Hematopoietic multipotent progenitor cell treated with erythropoietin and hydrocortisone succinate and interleukin-3 and kit ligand, for 15 days (in vitro differentiated cells): ENCODE data around the gene SART1.

Experiments used
- DNase-seq: peaks from one replicate; pipeline ENCODE4 v3.0.0-alpha.2; 2015; ENCODE audit warnings: low spot score

The SART1 gene, protein sequence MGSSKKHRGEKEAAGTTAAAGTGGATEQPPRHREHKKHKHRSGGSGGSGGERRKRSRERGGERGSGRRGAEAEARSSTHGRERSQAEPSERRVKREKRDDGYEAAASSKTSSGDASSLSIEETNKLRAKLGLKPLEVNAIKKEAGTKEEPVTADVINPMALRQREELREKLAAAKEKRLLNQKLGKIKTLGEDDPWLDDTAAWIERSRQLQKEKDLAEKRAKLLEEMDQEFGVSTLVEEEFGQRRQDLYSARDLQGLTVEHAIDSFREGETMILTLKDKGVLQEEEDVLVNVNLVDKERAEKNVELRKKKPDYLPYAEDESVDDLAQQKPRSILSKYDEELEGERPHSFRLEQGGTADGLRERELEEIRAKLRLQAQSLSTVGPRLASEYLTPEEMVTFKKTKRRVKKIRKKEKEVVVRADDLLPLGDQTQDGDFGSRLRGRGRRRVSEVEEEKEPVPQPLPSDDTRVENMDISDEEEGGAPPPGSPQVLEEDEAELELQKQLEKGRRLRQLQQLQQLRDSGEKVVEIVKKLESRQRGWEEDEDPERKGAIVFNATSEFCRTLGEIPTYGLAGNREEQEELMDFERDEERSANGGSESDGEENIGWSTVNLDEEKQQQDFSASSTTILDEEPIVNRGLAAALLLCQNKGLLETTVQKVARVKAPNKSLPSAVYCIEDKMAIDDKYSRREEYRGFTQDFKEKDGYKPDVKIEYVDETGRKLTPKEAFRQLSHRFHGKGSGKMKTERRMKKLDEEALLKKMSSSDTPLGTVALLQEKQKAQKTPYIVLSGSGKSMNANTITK

DNA sequence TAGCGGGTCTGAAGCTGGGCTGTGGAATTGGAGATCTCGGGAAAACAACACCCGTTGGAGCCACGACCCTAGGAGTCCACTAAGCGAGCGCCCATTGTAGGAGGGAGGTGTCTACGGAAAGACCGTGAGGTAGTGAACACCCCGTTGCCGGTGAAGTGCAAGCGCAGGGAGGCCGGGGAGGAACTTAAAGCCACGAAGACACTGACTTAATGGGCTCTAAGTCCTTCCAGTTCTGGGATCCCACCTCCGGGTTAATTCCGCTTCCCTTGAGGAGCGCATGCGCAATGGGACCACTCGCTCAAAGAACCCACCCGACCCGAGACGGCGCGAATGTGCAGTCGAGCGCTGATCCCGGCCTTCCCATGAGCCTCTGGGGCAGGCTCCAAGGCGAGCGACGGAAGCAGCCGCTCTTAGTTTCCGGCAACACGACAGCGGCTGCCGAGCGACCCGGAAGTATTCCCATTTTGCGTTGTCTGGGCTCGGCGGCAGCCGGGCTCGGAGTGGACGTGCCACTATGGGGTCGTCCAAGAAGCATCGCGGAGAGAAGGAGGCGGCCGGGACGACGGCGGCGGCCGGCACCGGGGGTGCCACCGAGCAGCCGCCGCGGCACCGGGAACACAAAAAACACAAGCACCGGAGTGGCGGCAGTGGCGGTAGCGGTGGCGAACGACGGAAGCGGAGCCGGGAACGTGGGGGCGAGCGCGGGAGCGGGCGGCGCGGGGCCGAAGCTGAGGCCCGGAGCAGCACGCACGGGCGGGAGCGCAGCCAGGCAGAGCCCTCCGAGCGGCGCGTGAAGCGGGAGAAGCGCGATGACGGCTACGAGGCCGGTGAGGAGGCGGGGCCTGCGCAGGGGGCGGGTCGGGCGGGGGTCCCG lies at the start of gene SART1:
Gene SART1 (plus strand): TSS at position 468 of the 874 bp plus-strand sequence. CDS start 47 bp downstream, at position 515.
- peak; percentile 93 for DNase-seq

DNA sequence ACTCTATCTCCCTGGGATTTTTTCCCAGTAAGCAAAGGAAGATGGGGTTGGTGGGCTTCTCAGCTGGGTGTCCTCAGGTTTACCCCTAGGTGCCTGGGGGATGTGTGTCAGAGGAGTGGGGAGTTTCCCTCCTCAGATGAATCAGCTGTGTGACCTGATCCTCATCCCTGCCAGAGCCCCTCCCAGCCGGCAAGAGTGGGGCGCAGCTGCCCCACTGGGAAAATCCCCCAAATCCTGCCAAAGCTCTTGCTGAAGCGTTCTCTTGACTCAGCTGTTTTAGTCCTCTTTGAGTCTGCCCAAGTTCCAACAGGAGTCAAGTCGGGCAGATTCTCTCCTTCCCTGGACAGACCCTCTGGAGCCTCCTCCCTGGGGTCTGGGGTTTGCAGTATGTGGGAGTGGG lies 48.7 kb upstream of the SART1 start:
- no peak for DNase-seq

DNA sequence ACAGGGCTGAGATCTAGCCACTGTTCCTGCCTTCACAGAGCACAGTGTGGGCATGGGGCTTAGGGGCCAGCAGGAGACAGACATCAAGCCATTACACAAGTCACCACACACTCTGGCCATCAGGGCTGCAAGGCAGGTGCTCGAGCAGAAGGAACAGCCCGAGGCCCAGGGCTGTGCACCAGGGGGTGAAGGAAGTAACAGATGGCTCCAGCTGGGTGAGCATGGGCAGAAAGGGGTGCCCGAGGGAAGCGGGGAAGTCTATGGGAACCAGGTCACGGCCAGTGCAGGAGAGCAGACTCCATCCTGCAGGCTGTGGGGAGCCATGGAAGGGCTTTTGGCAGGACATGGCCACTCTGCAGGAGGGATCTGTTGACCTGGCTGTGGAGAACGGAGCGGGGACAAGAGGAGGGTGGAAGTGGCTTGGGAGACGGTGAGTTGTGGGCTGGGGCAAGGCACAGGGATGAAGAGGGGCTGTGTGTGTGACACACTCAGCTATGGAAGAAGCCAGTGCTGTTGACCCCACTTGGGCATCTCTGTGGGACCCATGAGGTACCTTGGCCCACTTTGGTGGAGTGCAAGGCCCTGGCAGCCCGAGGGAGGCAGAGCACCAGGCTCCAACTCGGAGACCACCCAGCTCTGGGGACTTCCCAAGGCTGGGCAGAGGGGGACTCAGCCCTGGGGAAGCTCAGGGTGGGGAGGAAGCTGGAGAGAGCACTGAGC lies 46.3 kb upstream of the SART1 start:
- DNase-seq = no peak

DNA sequence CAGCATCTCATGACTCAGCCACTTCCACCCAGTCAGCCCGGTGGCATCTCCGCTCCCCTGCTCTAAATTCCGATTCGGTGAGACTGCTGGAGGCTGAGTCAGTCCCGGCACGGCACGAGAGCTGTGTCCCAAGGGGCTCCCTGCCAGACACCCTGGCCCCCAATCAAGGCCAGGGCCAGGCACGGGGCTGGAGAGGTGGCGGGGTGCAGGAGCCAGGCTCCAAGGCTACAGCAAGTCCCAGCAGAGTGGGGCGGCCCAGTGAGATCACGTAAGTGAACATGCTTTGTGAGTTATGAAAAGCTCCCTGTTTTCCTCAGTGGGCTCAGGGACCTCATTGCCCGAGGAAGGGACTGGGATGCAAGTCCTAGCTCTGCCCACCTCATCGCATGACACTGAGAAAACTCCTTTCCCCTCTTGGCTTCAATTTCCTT lies 45.7 kb upstream of the SART1 start:
- DNase-seq = peak; percentile 70

DNA sequence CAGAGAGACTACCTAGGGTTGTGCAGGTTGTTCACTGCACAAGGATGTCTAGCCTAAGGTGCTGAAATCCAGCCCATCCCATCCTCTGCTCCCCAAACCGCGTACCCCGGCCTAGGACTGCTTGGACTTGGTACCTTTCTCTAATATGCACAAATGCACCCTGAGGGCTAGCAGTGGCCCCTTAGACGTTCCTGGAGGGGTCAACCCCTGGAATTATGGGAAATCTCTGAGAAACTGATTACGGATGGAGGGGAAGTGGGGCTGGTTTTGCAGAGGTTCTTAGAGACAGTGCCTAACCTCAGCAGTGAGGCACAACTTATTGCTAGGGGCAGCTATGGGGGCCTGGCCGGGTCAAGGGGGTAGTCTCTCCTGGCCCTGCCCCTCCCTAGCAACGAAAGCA lies 45.1 kb upstream of the SART1 start:
- no peak for DNase-seq

DNA sequence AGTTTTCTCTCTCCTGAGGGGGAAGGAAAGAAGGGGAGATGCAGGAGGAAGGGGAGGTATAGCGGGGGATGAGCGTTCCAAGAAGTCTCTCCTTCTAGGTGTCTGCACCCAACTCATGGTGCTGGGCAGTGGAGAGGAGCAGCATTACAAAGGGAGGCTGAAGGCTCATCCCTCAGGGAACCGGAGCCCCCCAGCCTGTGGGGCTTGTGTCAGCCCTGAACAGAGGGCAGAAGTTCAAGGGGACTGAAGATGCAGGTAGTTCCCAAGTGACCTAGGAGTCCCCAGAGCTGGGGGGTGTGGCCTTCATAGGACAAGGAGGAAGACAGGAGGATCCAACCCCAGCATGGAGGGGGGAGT lies 44.5 kb upstream of the SART1 start:
- DNase-seq = no peak

DNA sequence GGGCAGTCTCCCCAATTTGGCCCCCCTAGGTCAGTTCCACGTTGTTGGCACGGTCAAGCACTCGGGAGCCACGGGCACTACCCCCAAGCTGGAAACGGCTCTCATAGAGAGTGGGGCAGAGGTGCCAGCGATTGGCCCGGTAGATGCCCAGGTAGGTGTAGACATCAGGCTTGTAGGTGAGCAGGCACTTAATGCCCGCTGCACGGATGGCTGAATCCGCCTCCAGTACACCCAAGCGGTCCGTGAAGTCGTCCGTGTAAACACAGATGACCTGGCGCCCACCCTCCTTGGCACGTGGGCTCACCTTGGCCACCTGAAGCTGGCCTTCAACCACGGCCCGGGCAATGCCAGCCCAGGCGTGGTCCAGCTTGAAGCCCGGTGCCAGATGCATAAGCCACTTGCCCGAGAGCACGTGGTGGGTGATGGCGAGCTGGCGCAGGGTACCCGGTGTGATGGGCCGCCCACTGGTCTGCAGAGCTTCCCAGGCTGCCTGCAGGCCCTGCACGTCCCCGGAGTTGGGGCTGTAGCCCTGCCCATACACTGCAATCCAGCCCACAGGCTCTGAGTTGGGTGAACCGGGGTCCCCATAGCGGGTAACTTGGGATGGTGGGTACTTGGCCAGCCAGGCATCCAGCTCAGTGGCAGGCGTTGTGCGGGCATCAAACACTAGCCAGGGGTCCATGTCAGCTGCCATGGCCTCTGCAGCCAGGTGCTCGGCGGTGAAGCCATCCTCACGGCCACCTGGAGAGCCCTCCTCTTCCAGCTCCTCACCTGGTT lies 43.9 kb upstream of the SART1 start:
- DNase-seq = no peak

DNA sequence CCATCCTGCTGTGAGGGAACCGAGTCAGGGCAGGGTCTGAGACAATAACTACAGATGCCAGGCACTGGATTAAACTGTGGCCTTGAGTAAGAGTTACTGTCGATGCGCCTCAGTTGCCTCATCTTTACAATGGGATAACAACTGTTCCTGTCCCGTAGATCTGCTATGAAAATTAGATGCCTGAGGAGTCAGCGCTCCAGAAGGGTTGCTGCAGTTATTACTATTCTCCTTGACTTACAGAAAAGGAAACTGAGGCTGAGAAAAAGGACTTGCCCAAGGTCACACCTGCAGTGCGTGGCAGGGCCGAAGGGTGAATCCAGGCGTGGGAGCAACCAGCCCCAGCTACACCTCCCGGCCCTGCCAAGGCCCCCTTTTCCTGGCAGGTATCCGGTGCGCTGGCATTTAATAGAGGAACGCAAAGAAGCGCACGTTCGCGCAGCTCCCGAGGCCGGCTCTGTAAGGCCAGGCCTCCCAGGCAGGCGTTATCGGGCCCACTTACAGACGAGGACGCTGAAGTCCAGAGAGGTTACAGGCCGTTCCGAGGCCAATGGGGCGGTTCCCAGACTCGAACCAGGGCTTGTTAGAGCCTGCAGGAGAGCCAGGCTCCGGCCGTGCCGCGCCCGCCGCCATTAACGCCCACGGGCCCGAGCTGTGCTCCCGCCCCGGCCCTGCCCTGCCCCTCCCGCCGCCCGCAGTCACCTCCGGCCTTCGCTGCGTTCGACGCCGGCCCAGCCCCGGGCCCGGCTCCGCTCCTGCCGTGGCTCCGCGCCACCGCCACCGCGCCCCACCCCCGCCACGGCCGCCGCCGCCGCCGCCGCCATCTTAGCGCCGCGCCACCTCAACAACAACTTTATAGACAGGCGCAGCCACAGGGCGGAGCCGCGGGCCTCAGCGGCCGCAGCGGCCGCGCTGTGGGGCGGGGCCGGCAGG lies 43.1 kb upstream of the SART1 start, which contains the start of gene C11orf68:
Gene C11orf68 (minus strand): TSS at position 852 of the 930 bp plus-strand sequence. CDS start 31 bp downstream, at position 821.
- no peak for DNase-seq

DNA sequence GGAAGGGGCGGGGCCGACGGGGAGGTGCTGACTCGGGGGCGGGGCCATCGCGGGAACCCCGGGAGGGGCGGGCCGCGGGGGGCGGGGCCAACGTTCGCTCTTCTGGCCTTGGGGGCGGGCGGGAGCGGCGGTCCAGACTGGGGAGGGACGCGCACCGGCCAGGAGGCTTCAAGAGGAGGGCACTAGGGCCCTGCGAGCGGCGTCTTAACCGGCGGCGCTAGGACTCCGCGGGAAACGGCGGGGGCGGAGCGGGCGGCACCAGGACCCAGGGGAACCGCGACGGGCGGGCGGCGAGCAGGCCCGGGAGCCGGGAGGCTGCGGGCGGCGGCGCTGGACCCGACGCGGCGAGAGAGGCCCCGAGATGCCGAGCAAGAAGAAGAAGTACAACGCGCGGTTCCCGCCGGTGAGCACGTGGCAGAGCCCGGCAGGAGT lies 42.4 kb upstream of the SART1 start, which contains the start of gene DRAP1:
Gene DRAP1 (plus strand): TSS at position 286 of the 432 bp plus-strand sequence. CDS start 76 bp downstream, at position 362.
- peak; percentile 99 for DNase-seq

DNA sequence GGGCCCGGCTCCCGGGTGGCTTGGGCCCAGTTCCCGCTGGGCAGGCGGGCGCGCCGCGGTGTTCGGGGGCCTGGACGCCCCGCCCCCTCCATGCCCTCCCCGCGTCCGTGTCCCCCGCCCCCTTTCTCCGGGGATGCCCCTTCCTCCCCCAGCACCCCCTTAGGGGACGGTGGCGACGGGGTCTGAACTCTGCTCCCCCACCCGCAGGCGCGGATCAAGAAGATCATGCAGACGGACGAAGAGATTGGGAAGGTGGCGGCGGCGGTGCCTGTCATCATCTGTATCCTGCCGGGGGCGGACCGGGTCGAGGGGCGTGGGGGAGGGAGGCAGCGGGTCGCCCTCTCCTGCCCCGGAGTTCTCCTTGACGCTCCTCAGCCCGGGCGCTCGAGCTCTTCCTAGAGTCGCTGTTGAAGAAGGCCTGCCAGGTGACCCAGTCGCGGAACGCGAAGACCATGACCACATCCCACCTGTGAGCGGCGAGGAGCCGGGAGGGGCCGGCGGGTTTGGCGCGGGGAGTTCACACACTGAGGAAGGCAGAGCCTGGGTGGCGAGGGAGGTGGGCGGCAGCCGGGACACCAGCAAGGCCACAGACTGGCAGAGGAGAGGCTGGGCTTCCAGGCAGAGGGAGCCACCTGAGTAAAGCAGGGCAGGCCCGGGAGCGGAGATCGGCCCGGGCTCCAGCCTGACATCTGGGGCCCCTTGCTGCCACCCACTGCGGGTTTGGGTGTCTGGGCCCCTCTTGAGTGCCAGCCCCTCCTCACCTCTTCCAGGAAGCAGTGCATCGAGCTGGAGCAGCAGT lies 41.8 kb upstream of the SART1 start:
- DNase-seq = no peak

DNA sequence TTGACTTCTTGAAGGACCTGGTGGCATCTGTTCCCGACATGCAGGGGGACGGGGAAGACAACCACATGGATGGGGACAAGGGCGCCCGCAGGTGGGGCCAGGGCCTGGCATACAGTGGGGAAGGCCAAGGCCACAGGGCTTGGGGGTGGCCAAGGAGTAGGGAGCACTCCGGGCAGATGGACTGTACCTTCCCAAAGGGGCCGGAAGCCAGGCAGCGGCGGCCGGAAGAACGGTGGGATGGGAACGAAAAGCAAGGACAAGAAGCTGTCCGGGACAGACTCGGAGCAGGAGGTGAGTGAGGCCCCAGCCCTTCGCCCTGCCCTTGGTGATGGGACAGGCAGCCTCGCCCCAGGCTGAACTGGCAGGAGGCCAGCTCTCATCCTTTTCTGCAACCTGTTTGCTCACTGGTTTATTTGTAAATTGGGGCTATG lies 41.1 kb upstream of the SART1 start:
- DNase-seq = peak; percentile 56

DNA sequence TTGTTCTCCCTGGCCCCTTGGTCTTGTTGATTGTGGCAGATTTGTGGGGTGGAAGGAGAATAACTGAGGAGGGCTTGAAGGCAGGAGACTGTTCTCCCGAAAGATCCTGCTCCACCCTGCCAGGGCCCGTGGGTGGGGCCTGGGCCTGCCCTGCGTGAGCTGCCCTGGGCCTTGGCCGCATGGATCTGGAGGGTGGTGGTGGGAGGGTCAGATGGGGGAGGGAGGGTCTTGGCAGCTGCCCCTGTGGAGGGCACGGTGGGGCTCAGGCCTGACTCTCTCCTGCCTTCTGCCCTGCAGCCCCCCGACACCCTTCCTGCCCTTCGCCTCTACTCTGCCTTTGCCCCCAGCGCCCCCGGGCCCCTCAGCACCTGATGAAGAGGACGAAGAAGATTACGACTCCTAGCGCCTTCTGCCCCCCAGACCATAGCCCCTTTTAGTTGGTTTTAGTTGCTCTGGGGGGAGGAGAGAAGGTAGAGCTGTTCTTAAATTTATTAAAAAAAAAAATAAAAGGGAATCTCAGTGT lies 40.4 kb upstream of the SART1 start:
- DNase-seq = no peak

DNA sequence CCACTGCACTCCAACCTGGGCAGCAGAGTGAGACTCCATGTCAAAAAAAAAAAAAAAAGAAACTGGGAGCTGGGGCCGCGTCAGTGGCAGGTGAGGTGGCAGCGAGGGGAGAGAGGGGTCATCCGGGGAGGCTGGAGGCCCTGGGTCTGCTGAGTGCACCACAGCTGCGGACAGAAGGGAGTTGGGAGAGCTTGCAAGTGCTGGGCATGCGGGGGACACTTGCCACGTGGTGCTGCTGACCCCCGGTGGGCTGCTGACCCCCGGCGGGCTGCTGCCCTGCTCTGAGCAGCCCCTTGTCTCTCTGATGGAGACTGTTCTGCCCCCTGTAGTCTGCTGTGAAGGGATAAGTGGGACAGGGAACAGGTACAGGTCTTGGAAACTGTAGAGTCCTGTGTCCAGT lies 39.7 kb upstream of the SART1 start:
- DNase-seq = no peak

DNA sequence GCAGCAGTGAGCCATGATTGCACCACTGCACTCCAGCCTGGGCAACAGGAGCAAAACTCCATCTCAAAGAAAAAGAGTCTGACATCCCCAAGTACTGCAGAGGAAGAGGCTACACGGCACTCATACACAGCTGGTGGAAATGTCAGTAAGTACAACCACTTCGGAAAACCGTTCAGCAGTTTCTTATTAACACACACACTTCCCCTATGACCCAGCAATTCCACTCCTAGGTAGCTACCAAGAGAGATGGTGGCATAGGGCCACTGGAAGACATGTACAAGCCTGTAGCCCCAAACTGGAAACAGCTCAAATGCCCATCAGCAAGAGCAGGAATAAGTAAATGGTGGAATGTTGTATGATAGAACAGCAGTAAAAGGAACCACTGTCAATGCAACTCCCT lies 39.0 kb upstream of the SART1 start:
- DNase-seq = no peak

DNA sequence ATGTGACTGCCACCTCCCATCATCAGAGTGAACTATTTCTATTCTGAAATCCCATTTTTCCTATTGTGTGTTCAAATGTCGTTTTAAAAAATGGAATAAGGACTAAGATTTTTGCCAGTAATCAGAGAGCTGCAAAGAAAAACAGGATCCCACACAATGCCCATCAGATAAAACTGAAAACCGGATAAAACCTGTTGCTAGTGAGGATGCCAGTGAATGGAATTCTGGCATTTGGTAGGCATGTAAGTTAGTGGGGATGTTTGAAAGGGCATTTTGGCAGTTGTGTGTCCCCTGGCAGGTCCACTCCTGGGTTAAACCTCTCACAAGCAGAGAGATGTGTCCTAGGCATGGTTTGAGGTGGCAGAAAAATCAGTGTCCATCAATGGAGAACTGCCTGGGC lies 36.1 kb upstream of the SART1 start:
- no peak for DNase-seq

DNA sequence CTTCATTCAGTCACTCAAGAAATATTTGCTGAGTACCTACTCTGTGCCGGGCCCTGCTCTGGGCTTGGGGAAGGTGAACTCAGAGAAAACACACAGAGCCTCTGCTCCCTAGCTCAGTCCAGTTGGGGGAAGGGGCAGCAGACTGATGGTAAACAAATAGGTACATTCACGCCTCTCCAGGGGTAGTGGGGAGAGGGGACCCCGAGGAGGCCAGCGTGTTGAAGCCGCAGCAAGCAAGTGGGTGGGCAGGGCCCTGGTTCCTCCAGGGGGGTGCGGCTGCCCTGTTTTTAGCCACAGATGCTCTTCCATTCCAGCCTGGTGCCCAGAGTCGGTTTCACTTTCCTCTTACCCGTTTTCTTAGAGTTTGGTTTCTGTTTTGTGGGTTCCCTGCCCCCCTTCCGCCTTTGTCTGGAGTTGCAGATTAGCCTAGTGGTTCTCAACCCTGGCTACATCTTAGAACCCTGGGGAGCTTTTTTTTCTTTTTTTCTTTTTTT lies 33.6 kb upstream of the SART1 start:
- DNase-seq = peak; percentile 86

DNA sequence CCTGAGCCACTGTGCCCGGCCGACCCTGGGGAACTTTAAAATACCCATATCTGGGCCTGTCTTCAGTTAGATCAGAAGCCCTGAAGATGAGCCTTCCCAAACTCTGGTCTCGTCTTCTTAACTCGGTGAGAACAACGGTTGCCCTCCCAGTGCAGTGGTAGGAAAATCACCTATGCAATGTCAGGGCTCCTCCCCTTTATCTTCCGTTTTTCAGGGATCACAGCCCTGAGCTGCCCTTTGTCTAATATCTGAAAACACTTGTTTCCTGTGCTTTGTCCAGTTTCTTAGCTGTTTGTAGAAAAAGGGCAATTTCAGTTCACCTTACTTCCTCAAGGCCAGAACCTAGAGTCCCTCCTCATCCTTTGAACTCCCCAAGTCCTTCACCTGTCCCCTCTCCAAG lies 32.9 kb upstream of the SART1 start:
- peak; percentile 28 for DNase-seq
